ENCODE measurements around the gene OR6X1.

DNA sequence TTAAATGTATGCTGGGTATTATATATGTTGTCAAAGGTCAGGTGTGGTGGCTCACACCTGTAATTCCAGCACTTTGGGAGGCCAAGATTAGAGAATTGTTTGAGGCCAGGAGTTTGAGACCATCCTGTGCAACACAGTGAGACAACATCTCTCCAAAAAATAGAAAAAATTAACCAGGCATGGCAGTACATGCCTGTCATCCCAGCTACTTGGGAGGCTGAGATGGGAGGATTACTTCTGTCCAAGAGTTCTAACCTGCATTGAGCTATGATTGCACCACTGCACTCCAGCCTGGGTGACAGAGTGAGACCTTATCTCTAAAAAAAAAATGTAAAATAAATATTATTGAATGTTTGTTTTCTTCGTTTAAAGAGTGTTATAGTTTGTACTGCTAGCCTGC lies 11.3 kb upstream of the OR6X1 start:
- TF ChIP-seq, protein P1, sequence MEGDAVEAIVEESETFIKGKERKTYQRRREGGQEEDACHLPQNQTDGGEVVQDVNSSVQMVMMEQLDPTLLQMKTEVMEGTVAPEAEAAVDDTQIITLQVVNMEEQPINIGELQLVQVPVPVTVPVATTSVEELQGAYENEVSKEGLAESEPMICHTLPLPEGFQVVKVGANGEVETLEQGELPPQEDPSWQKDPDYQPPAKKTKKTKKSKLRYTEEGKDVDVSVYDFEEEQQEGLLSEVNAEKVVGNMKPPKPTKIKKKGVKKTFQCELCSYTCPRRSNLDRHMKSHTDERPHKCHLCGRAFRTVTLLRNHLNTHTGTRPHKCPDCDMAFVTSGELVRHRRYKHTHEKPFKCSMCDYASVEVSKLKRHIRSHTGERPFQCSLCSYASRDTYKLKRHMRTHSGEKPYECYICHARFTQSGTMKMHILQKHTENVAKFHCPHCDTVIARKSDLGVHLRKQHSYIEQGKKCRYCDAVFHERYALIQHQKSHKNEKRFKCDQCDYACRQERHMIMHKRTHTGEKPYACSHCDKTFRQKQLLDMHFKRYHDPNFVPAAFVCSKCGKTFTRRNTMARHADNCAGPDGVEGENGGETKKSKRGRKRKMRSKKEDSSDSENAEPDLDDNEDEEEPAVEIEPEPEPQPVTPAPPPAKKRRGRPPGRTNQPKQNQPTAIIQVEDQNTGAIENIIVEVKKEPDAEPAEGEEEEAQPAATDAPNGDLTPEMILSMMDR (conservative IDR thresholded peaks at IDR 0.05; ENCODE audit: low read length) = no peak
- no peak for TF ChIP-seq EZH2phosphoT487 (IDR thresholded peaks at IDR 0.05; ENCODE audit: borderline replicate concordance)
